H1 (cell line): ENCODE data around the gene VPS37C. TPM values are rescaled to one million over a fixed set of nuclear protein-coding genes. Genes with fewer than 3 reads are reported as not detected.

Experiments
- CTCF ChIA-PET: fragments of 300-600 bp; sonication (Branson Sonifier 250); formaldehyde crosslinking; loops from one replicate; lab custom pipeline; 2021; ENCODE audit not compliant: partially characterized antibody; lab: Charles Lee
- POLR2A ChIA-PET: fragments of 300-600 bp; sonication (Branson Sonifier 250); formaldehyde crosslinking; loops from one replicate; lab custom pipeline; 2021; ENCODE audit warnings: inconsistent platforms; ENCODE audit not compliant: partially characterized antibody; lab: Charles Lee
- DNase-seq, 2 experiments: peaks; one replicate each; pipeline versions ENCODE4 v3.0.0 to v3.0.0-alpha.2; 2010 to 2022; ENCODE audit warnings: low spot score in 2 of 2, low read depth in 1 of 2, mixed read lengths in 1 of 2
- FAIRE-seq: peaks from 2 replicates; lab custom pipeline; 2011; peaks lifted over from hg19 to GRCh38; lab: Jason Lieb, UNC
- H2AFZ ChIP-seq: 2 replicates; pipeline ENCODE4 v1.8.1; 2012; ENCODE audit warnings: low read length, inconsistent platforms
- H2AK5ac ChIP-seq: 2 replicates; pipeline ENCODE4 v1.6.1; 2013; ENCODE audit warnings: low read depth, low read length
- H2BK120ac ChIP-seq: replicated peaks from 2 replicates; pipeline ENCODE3; 2013; ENCODE audit warnings: low read depth, low read length, inconsistent platforms
- H2BK12ac ChIP-seq: 2 replicates; pipeline ENCODE4 v1.6.1; 2013; ENCODE audit warnings: low read depth, low read length
- H2BK15ac ChIP-seq: 2 replicates; pipeline ENCODE4 v1.6.1; 2013; ENCODE audit warnings: low read length
- H2BK20ac ChIP-seq: 2 replicates; pipeline ENCODE4 v1.6.1; 2013; ENCODE audit warnings: low read length
- H2BK5ac ChIP-seq: 2 replicates; pipeline ENCODE4 v1.6.1; 2013; ENCODE audit warnings: low read depth, low read length
- H3K14ac ChIP-seq: 2 replicates; pipeline ENCODE4 v1.6.1; 2013; ENCODE audit warnings: inconsistent platforms; ENCODE audit not compliant: insufficient read length
- H3K18ac ChIP-seq: 2 replicates; pipeline ENCODE4 v1.6.1; 2013; ENCODE audit warnings: low read length; ENCODE audit errors: extremely low read depth
- H3K23ac ChIP-seq: 2 replicates; pipeline ENCODE4 v1.6.1; 2013; ENCODE audit warnings: inconsistent platforms; ENCODE audit not compliant: insufficient read length
- H3K23me2 ChIP-seq: 2 replicates; pipeline ENCODE4 v1.6.1; 2013; ENCODE audit warnings: low read depth, low read length
- H3K27ac ChIP-seq: 2 replicates; pipeline ENCODE4 v1.6.1; 2011; ENCODE audit warnings: low read depth, low read length, inconsistent platforms
- H3K27me3 ChIP-seq, 4 experiments: replicated peaks in 1 of 4; 1 replicate in 1 of 4; 2 replicates in 3 of 4; pipeline versions ENCODE4 v1.6.1 to v1.8.1; 2011 to 2013; ENCODE audit warnings: low read length in 3 of 4, mild to moderate bottlenecking in 3 of 4, inconsistent platforms in 2 of 4, mixed read lengths in 2 of 4, moderate library complexity in 1 of 4; ENCODE audit not compliant: control insufficient read depth in 3 of 4, insufficient read depth in 3 of 4; ENCODE audit errors: extremely low read depth in 1 of 4
- H3K36me3 ChIP-seq, 4 experiments: 2 replicates each; pipeline versions ENCODE4 v1.6.1 to v1.8.1; 2011 to 2013; ENCODE audit warnings: mild to moderate bottlenecking in 4 of 4, low read length in 3 of 4, moderate library complexity in 2 of 4, control low read depth in 1 of 4, inconsistent platforms in 1 of 4; ENCODE audit not compliant: insufficient read depth in 4 of 4, control insufficient read depth in 2 of 4
- H3K4ac ChIP-seq: replicated peaks from 2 replicates; pipeline ENCODE3; 2013; ENCODE audit warnings: low read length, low read depth, mixed read lengths, inconsistent platforms; ENCODE audit not compliant: insufficient read length
- H3K4me1 ChIP-seq, 4 experiments: replicated peaks in 1 of 4; 1 replicate in 1 of 4; 2 replicates in 3 of 4; pipeline versions ENCODE4 v1.6.1 to v1.8.1; 2011 to 2013; ENCODE audit warnings: low read length in 3 of 4, inconsistent platforms in 2 of 4, mixed read lengths in 1 of 4; ENCODE audit not compliant: insufficient read depth in 4 of 4, control insufficient read depth in 3 of 4
- H3K4me2 ChIP-seq, 2 experiments: 2 replicates each; pipeline versions ENCODE4 v1.6.1 to v1.8.1; 2011 to 2013; ENCODE audit warnings: low read depth in 2 of 2, low read length in 2 of 2, control low read depth in 1 of 2, inconsistent platforms in 1 of 2, mild to moderate bottlenecking in 1 of 2; ENCODE audit not compliant: insufficient read depth in 1 of 2
- H3K4me3 ChIP-seq, 4 experiments: fragments of 200-600, 300-600 bp in 1 of 4; sonication (generic), shearing (Covaris generic), sonication (Bioruptor Twin) in 1 of 4; 2 replicates each; pipeline versions ENCODE4 v1.5.1 to v1.8.1; 2011 to 2016; ENCODE audit warnings: low read length in 4 of 4, low read depth in 3 of 4, control low read depth in 2 of 4, inconsistent platforms in 2 of 4, mild to moderate bottlenecking in 2 of 4, mixed read lengths in 1 of 4, moderate library complexity in 1 of 4; ENCODE audit not compliant: insufficient read depth in 2 of 4; ENCODE audit errors: extremely low read depth in 1 of 4
- H3K56ac ChIP-seq: replicated peaks from 2 replicates; pipeline ENCODE3; 2013; ENCODE audit warnings: low read depth, mild to moderate bottlenecking, mixed read lengths, low read length, inconsistent platforms; ENCODE audit not compliant: insufficient read length
- H3K79me1 ChIP-seq: 2 replicates; pipeline ENCODE4 v1.6.1; 2013; ENCODE audit warnings: low read depth, low read length, control low read depth
- H3K79me2 ChIP-seq, 2 experiments: 2 replicates each; pipeline versions ENCODE4 v1.6.1 to v1.8.1; 2012 to 2013; ENCODE audit warnings: low read length in 2 of 2, mild to moderate bottlenecking in 2 of 2, inconsistent platforms in 1 of 2; ENCODE audit not compliant: insufficient read depth in 2 of 2, control insufficient read depth in 1 of 2
- H3K9ac ChIP-seq, 4 experiments: replicated peaks in 1 of 4; 1 replicate in 1 of 4; 2 replicates in 3 of 4; pipeline versions ENCODE4 v1.6.1 to v1.8.1; 2011 to 2013; ENCODE audit warnings: low read depth in 3 of 4, low read length in 3 of 4, control low read depth in 2 of 4, mild to moderate bottlenecking in 2 of 4, moderate library complexity in 2 of 4, inconsistent platforms in 1 of 4; ENCODE audit errors: extremely low read depth in 1 of 4
- H3K9me3 ChIP-seq, 2 experiments: 2 replicates each; pipeline versions ENCODE4 v1.6.1 to v1.8.1; 2012 to 2013; ENCODE audit warnings: mild to moderate bottlenecking in 2 of 2, moderate library complexity in 2 of 2, control low read depth in 1 of 2, inconsistent platforms in 1 of 2, low read depth in 1 of 2, low read length in 1 of 2, mixed read lengths in 1 of 2; ENCODE audit not compliant: insufficient read depth in 2 of 2
- H4K20me1 ChIP-seq, 2 experiments: replicated peaks in 1 of 2; 2 replicates each; pipeline versions ENCODE3 to v1.8.1; 2011 to 2013; ENCODE audit warnings: inconsistent platforms in 2 of 2, low read length in 2 of 2, mild to moderate bottlenecking in 1 of 2; ENCODE audit not compliant: insufficient read depth in 2 of 2, control insufficient read depth in 1 of 2
- H4K5ac ChIP-seq: 2 replicates; pipeline ENCODE4 v1.6.1; 2013; ENCODE audit warnings: low read length, low read depth, mixed read lengths, inconsistent platforms; ENCODE audit not compliant: insufficient read length
- H4K8ac ChIP-seq: 2 replicates; pipeline ENCODE4 v1.8.0; 2013; ENCODE audit warnings: mild to moderate bottlenecking, moderate library complexity, low read length, inconsistent platforms; ENCODE audit not compliant: insufficient read depth; ENCODE audit errors: extremely low read depth
- H4K91ac ChIP-seq: replicated peaks from 2 replicates; pipeline ENCODE3; 2013; ENCODE audit warnings: low read length, mixed read lengths, inconsistent platforms; ENCODE audit not compliant: insufficient read length
- JUND ChIP-seq: IDR thresholded peaks from 2 replicates; pipeline ENCODE4 v1.6.1; 2011; ENCODE audit warnings: mild to moderate bottlenecking, improper control_type of control experiment, low read length
- WGBS, 2 experiments: shearing (Covaris generic) in 1 of 2; methylation state at CpG; one replicate each; pipeline versions ENCODE4 v1.1.6 to v1.1.7; 2013 to 2015; ENCODE audit warnings: low lambda C conversion rate in 2 of 2, mixed read lengths in 2 of 2, inconsistent platforms in 1 of 2, low coverage in 1 of 2, missing lambda C conversion rate in 1 of 2; ENCODE audit not compliant: insufficient replicate concordance in 2 of 2, insufficient coverage in 1 of 2, insufficient read length in 1 of 2; ENCODE audit errors: extremely low coverage in 1 of 2, missing lambda C conversion rate in 1 of 2; 5-methylcytosine and 5-hydroxymethylcytosine counted together
- polyA plus RNA-seq, 7 experiments: library from polyadenylated mRNA; depleted of rRNA in 3 of 7; stranded (reverse) in 5 of 7; unstranded in 2 of 7; fragments of >200 nt in 5 of 7; fragments of 200-250 nt in 2 of 7; gene quantifications; 1 replicate in 5 of 7; 2 replicates in 1 of 7; 4 replicates in 1 of 7; pipeline versions ENCODE4 v1.2.1 to v1.2.3, GENCODE V29; 2011 to 2013; ENCODE audit warnings: missing spikeins in 2 of 7, mixed read lengths in 2 of 7
- total RNA-seq: library from RNA; stranded (reverse); fragmentation: NEBNext Ultra II Directional; extraction: Animal tissue kit (Norgen Biotek cat#: 25700); gene quantifications from 2 replicates; pipeline ENCODE4 v1.2.1, GENCODE V29; 2021

Gene VPS37C
- total and polyA plus RNA-seq, 2 of the 8 experiments (the other 6 are each of a cell fraction or from before 2014, with no cell fraction given): 12.9 to 21.0 TPM

DNA sequence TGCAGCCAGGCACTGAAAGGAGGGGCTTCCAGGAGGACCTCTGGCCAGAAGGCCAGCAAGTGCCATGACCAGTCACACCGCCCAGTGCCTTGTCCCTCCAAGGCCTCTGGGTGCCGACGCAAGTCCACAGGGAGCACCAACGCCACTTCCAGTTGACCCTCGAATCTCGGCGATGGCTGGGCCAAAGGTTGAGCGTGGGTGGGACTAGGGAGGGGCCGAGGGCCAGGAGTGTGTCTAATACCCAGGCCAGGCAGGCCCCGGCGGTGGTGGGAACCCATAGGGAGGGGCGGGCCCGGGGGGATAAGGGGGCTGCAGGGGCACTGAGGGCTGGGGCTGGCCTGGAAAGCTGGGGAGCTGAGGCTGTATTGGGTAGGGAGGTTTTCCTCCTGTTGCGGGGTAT, 29.6 kb downstream of the VPS37C start:
- Histone ChIP-seq H3K18ac (no peak overlapping the region), H3K27ac (no peak overlapping the region), H2BK20ac (no peak overlapping the region), H2BK5ac (no peak overlapping the region), H4K8ac (no peak overlapping the region; the same call in 1 of the 2 replicates), H3K79me2 (no peaks in the 10 kb centered on the region), H3K27me3 (no peaks in the 10 kb centered on the region), H3K4me1 (peaks cover 0 to 9% (median 7%) of the 10 kb centered on the region in 4 experiments; a peak in 4 of 7 replicates), H2AFZ (no peak overlapping the region), H3K14ac (no peak overlapping the region), H3K4me3 (no peak overlapping the region), H4K5ac (no peak overlapping the region), H2AK5ac (no peak overlapping the region), H3K4me2 (no peak overlapping the region), H3K4ac (no peak overlapping the region), H3K9ac (no peak overlapping the region), H4K20me1 (peaks cover 0 to 4% of the 10 kb centered on the region in 2 experiments), H3K23ac (no peak overlapping the region), H3K79me1 (no peaks in the 10 kb centered on the region), H3K36me3 (no peaks in the 10 kb centered on the region; a peak in 2 of 8 replicates), H4K91ac (no peak overlapping the region), H3K56ac (no peak overlapping the region), H3K9me3 (no peaks in the 10 kb centered on the region), H2BK12ac (no peak overlapping the region), H3K23me2 (no peaks in the 10 kb centered on the region), H2BK120ac (no peak overlapping the region), H2BK15ac (no peak overlapping the region)
- ChIA-PET CTCF (interaction anchor here (1.4 to 7.1 kb wide), 6 partner anchors 7 to 55 kb away, joined by 3 to 38 read pairs (median 10); no protein-coding TSS in a partner anchor), POLR2A (no interaction called here)
- 98% methylated on average over 9 of the region's 14 CpGs; no CpG with 5 or more reads in 1 of the 2 experiments for WGBS, 2 experiments
- FAIRE-seq (no peak), DNase-seq (no peak)
- no peak for TF ChIP-seq JUND
